Urinary bladder (tissue), 4 donors: ENCODE data around the gene CFAP299. TPM values are rescaled to one million over a fixed set of nuclear protein-coding genes. Genes with fewer than 3 reads are reported as not detected.
"Not testable (repeated sequence)": the region's sequence is repeated elsewhere in the genome, so short reads cannot be mapped to it uniquely, and the experiment has no call there.

Experiments used
- DNase-seq: peaks from one replicate; pipeline ENCODE4 v3.0.0-alpha.2; 2015; ENCODE audit errors: extremely low spot score
- H3K27ac ChIP-seq: one replicate; pipeline ENCODE4 v1.5.1; 2013; ENCODE audit warnings: low read depth, mild to moderate bottlenecking, moderate library complexity
- H3K36me3 ChIP-seq: one replicate; pipeline ENCODE4 v1.6.1; 2013; ENCODE audit warnings: mild to moderate bottlenecking, moderate library complexity; ENCODE audit not compliant: insufficient read depth
- H3K4me1 ChIP-seq: one replicate; pipeline ENCODE4 v1.6.1; 2013; ENCODE audit warnings: mild to moderate bottlenecking, moderate library complexity; ENCODE audit not compliant: insufficient read depth
- H3K4me3 ChIP-seq: one replicate; pipeline ENCODE4 v1.5.1; 2013; ENCODE audit warnings: low read depth, low read length
- WGBS: extraction: QIAGEN DNeasy Blood & Tissue Kit; methylation state at CpG from one replicate; pipeline ENCODE4 v1.1.7; 2013; 5-methylcytosine and 5-hydroxymethylcytosine counted together
- polyA plus RNA-seq: library from polyadenylated mRNA; stranded (reverse); fragments of 200-250 nt; gene quantifications from one replicate; pipeline ENCODE4 v1.2.3, GENCODE V29; 2013
- total RNA-seq: library from RNA; depleted of rRNA; stranded (reverse); fragments of >200 nt; gene quantifications from one replicate; pipeline ENCODE4 v1.2.3, GENCODE V29; 2014
- donor health status: healthy with polysubstance abuse.
- donor health status: healthy.

The CFAP299 gene
- total and polyA plus RNA-seq, 2 donors = not detected

DNA sequence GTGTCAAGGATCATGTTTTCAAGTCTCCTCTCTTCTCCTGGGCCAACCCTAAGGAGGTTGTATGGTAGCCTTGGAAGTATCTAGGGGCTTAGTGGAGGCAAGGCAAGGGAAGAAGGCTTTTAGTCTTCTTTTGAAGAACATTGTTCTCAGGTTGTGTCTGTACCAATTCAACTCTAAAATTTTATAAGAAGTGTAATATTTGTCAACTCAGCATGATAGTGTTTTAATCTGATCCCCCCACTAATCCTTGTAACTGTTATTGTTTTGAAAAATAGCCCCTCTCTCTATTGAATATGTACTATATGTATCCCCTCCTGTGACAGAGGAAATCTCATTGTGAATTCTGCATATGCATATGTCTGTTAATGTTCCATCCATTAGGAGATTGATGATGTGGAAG is 345.4 kb downstream of the CFAP299 start:
- Histone ChIP-seq H3K36me3 (no peaks in the 10 kb centered on the region), H3K4me1 (no peaks in the 10 kb centered on the region), H3K4me3 (no peak overlapping the region), H3K27ac (no peak overlapping the region)
- no peak for DNase-seq

DNA sequence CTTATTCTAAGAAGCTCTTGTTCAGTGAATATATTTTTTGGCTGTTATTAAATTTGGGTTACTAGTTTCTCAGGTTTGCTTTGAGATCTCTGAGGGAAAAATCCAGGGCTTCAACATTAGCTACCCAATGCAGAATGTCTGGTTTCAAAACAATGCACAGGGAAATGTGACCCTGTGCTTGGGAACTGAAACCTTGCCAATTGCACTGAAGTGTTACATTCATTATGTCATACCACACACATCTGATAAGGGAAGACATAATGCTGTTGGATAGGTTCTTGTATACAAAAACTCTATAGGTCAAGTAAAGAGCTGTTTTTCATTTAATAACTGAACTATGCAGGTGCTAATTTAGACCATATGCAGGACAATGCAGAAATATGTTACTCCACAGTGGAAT is 349.7 kb downstream of the CFAP299 start:
- Histone ChIP-seq H3K4me3 (no peak overlapping the region), H3K4me1 (no peaks in the 10 kb centered on the region), H3K27ac (no peak overlapping the region), H3K36me3 (no peaks in the 10 kb centered on the region)
- DNase-seq = no peak

DNA sequence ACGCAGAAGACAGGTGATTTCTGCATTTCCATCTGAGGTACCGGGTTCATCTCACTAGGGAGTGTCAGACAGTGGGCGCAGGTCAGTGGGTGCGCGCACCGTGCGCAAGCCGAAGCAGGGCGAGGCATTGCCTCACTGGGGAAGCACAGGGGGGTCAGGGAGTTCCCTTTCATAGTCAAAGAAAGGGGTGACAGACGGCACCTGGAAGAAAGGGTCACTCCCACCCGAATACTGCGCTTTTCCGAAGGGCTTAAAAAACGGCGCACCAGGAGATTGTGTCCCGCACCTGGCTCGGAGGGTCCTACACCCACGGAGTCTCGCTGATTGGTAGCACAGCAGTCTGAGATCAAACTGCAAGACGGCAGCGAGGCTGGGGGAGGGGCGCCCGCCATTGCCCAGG is 352.2 kb downstream of the CFAP299 start:
- H3K36me3 ChIP-seq, DNase-seq, H3K4me3 ChIP-seq, H3K4me1 ChIP-seq, H3K27ac ChIP-seq: not testable (repeated sequence)
- WGBS = 97% methylated on average over 23 of the region's 23 CpGs

DNA sequence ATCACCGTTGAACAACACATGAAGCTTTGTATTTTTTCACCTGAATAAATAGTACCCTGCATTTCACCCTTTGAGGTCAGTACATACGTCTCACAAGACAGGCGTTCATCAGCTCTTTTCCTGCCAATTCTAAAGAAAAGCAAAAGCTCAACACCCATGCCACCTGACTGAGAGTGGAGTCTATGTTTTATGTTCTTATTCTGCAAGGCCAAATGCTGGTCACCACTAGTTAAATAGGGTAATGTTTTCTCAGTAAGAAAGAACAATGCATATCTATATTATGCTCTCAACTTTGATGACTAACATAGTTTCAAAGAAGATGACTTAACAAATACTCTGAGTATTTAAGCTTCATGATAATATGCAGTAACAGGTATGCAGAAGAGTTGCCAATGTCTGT is 358.6 kb downstream of the CFAP299 start:
- no peak overlapping the region for H3K27ac ChIP-seq
- H3K36me3 ChIP-seq = no peaks in the 10 kb centered on the region
- DNase-seq = no peak
- H3K4me3 ChIP-seq = no peak overlapping the region
- 69% methylated on average over 3 of the region's 3 CpGs for WGBS
- no peaks in the 10 kb centered on the region for H3K4me1 ChIP-seq

DNA sequence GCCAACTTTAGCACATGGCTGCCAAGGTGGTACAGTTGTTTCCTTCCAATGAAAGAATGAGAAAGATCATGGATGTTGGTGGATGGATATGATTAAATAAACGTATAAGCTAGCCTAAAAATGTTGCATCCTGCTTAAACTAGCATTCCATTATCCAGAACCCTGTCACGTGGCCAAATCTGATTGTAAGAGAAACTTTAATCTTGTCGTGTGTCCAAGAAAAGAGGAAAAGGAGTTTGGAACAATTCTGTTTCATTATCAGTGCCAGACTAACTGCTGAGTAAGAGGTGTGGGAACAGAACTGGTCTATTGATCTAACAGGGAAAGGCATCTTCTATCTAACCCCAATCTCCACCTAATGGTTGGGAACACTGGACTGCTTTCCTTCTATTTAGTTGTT is 369.8 kb downstream of the CFAP299 start:
- Histone ChIP-seq H3K36me3 (no peaks in the 10 kb centered on the region), H3K27ac (no peak overlapping the region), H3K4me1 (no peaks in the 10 kb centered on the region), H3K4me3 (no peak overlapping the region)
- no peak for DNase-seq
- 31% methylated on average over 3 of the region's 3 CpGs for WGBS

DNA sequence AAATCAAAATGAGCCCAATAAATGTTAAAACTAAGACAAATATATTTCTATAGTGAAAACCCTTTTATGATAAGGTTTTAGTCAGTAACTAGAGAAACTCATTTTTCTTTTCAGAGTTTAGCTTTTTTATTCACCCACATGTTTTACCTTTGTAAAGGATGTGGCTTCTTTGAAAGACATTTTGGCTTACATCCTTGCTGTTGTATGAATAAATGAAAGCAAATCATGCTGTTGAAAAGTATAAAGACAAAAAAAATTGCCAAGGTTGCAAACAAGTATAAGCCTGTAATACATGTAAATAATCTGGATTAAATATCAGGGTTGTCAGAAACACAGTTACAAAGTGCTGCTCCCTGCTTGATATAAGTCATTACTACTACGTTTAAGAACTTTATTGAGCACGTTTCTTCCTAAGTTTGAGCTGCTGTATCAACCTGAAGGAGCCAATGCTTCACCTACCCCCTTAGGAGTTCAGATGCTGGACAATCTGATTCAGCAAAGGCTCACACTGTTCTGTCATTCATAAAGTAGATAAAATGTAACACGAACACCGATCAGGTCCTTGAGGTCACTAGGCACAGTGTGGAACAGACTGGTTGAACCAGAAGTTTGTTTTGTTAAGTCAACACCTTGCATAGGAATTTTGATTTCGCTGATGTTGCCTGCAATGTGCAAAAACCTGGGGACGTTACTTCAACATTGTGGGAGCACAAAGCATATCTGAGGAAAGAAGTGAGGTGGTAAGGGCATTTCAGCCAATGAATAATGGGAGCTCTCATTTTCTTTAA is 373.7 kb downstream of the CFAP299 start:
- H3K4me3 ChIP-seq = no peak overlapping the region
- WGBS = 78% methylated on average over 6 of the region's 6 CpGs
- DNase-seq = peak; percentile 20

DNA sequence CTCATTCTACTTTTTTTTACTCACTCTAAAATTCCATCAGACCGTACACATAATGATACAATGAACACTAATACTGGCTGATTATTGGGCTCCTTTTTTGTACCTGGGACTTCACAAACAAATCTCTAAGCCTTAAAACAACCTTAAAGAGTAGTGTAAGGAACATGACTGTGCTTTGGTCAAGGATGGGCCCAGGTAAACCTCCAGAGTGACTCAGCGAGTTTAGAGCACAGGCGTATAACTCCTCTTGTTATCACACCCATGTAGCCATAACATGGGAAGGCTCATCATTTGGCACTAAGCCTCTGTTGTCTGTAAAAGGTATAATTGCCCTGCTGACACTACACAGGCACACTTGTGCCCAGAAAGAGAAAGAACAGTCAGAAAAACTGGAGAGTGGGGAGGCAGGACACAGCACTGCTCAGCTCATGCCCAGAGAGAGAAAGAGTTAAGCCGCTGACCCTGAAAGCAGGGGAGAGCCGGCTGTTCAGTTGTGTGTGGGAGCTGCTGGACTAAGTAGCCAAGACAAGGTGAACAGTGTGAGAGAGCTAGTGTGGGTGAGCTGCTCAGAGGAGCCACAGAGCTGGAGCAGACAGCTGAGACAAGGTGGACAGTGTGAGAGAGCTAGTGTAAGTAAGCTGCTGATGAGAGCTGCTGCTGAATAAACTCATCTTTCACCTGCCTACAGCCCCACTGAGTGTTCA is 375.4 kb downstream of the CFAP299 start:
- Histone ChIP-seq H3K4me3 (no peak overlapping the region), H3K36me3 (no peaks in the 10 kb centered on the region), H3K4me1 (no peaks in the 10 kb centered on the region), H3K27ac (no peak overlapping the region)
- WGBS = 76% methylated on average over 5 of the region's 5 CpGs
- DNase-seq = no peak

More for the DNA sequence above, 373.7 kb downstream of the CFAP299 start:
- H3K36me3 ChIP-seq = no peaks in the 10 kb centered on the region
- no peaks in the 10 kb centered on the region for H3K4me1 ChIP-seq
- H3K27ac ChIP-seq = no peak overlapping the region

GRCh38 chr4:80711956-80712355 is 376.4 kb downstream of the CFAP299 start:
- H3K4me1 ChIP-seq = no peaks in the 10 kb centered on the region
- H3K36me3 ChIP-seq = no peaks in the 10 kb centered on the region
- H3K27ac ChIP-seq = no peak overlapping the region
- 96% methylated on average over 1 of the region's 1 CpG for WGBS
- no peak for DNase-seq
- H3K4me3 ChIP-seq = no peak overlapping the region

DNA sequence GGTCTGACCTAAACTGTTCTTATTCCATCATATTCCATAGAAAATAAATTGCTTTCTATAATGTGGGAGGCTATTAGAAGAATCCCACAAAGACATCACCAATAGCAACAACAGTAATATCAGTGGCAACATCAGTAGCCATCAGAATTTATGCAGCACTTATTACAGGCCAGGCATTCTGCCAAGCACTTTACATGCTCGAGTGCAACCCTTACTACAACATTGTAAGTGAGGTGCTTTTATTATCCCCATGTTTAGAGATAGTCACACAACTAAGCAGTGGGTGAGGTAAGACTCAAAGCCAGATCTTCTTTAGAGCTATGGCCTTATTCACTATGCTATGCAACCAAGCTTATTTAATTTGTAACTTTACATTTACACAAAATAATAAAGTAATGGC is 377.9 kb downstream of the CFAP299 start:
- Histone ChIP-seq H3K36me3 (no peaks in the 10 kb centered on the region), H3K4me3 (no peak overlapping the region), H3K4me1 (no peaks in the 10 kb centered on the region), H3K27ac (no peak overlapping the region)
- 25% methylated on average over 1 of the region's 1 CpG for WGBS
- no peak for DNase-seq

DNA sequence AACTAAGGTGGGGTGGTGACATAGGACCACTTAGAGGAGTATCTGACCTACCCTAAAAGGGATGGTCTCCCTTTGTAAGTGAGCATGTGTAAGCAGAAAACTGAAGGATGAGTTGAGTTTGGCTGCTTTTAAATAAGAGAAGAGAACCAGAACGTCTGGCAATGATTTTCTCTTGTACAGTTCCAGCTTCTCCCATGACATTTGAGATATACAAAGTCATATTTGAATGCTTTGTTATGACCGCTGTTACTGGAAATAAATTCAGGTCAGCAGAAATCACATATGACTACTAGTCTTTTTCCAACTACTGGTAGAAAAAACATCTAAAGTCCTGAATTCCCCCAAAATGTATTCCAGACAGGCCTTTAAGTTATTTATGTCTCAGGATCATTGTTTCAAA is 381.7 kb downstream of the CFAP299 start:
- DNase-seq = no peak
- Histone ChIP-seq H3K36me3 (no peaks in the 10 kb centered on the region), H3K27ac (no peak overlapping the region), H3K4me1 (no peaks in the 10 kb centered on the region), H3K4me3 (no peak overlapping the region)
- WGBS = 37% methylated on average over 2 of the region's 2 CpGs

- no peaks in the 10 kb centered on the region for H3K4me1 ChIP-seq
- DNase-seq = no peak
- WGBS = 55% methylated on average over 1 of the region's 1 CpG
Measured at GRCh38 chr4:80726471-80726870, 390.9 kb downstream of the CFAP299 start.

GRCh38 chr4:80730158-80730557 is 394.6 kb downstream of the CFAP299 start:
- DNase-seq = no peak
- 93% methylated on average over 1 of the region's 1 CpG for WGBS
- Histone ChIP-seq H3K4me1 (no peaks in the 10 kb centered on the region), H3K27ac (no peak overlapping the region), H3K4me3 (no peak overlapping the region), H3K36me3 (no peaks in the 10 kb centered on the region)

More at GRCh38 chr4:80726471-80726870, 390.9 kb downstream of the CFAP299 start:
- Histone ChIP-seq H3K27ac (no peak overlapping the region), H3K4me3 (no peak overlapping the region), H3K36me3 (no peaks in the 10 kb centered on the region)

DNA sequence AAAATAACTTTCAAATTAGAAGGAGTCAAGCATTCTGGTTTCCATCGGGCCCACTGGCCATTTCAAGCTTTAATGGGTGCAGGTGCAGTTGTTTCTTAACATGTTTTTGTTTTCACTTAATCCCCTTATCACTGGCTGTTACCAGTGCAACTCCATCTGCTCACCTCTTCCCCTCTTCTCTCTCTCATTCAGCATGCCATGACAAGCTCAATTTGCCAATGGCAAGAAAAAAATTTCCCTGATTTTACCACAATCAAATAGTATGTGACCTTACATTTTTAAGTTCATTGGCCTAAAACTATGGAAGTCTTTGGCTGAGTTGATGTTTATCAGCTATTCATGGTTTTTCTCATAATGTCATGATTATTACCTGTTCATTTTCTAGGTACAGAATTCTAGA is 395.9 kb downstream of the CFAP299 start:
- H3K4me1 ChIP-seq = no peaks in the 10 kb centered on the region
- 48% methylated on average over 1 of the region's 1 CpG for WGBS
- no peak for DNase-seq

DNA sequence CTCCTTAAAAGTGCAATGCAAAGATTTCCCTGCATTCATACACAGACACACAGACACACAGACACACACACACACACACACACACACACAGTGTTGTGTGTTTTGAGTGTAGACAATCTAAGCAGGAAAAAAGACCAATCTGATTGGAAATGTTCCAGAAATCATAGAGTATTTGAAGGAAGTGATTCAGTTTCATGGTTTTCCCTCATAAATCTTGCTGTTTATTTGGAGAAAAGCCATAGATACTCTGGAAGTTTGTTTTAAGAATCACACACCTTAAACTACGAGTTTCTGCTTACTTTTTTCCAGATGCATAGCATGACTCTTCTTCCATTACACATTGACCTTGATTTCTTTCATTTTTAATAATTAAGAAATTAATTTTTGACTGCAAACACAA is 396.5 kb downstream of the CFAP299 start:
- WGBS = 19% methylated on average over 1 of the region's 1 CpG
- no peak for DNase-seq
- Histone ChIP-seq H3K4me3 (no peak overlapping the region), H3K36me3 (no peaks in the 10 kb centered on the region), H3K4me1 (no peaks in the 10 kb centered on the region), H3K27ac (no peak overlapping the region)

More for the DNA sequence above, 395.9 kb downstream of the CFAP299 start:
- no peak overlapping the region for H3K4me3 ChIP-seq
- H3K36me3 ChIP-seq = no peaks in the 10 kb centered on the region
- H3K27ac ChIP-seq = no peak overlapping the region
